HCT116 (cell line): ENCODE measurements around the gene WNT7B. TPM values are rescaled to one million over a fixed set of nuclear protein-coding genes. Genes with fewer than 3 reads are reported as not detected.

Experiments
- ATAC-seq: fragments of 200-7000 bp; cut with Tn5 transposase; 2 replicates; pipeline ENCODE4 v1.9.1; 2020; ENCODE audit warnings: mild to moderate bottlenecking, moderate library complexity
- BruUV-seq: library from RNA; stranded (reverse); fragments of 400-500 nt; replicated peaks from 2 replicates; lab custom pipeline; 2021; lab: Mats Ljungman, UMichigan
- CTCF ChIA-PET: fragments of 300-600 bp; sonication (Branson Sonifier 250); formaldehyde crosslinking; loops from one replicate; lab custom pipeline; 2021; ENCODE audit warnings: antibody characterized with exemption; lab: Charles Lee
- POLR2A ChIA-PET: fragments of 300-600, 350-600 bp; sonication (Branson Sonifier 250); formaldehyde crosslinking; loops from one replicate; lab custom pipeline; 2021; ENCODE audit warnings: antibody characterized with exemption; lab: Charles Lee
- RAD21 ChIA-PET, 2 experiments: fragments of 300-600 bp; sonication (Branson Sonifier 250); formaldehyde crosslinking; loops; one replicate each; lab custom pipeline; 2023; ENCODE audit warnings: low total read pairs in 2 of 2; ENCODE audit not compliant: uncharacterized antibody in 2 of 2, unreplicated experiment in 2 of 2, low non-redundant PET in 1 of 2; lab: Charles Lee
- DNase-seq: peaks from one replicate; pipeline ENCODE4 v3.0.0-alpha.2; 2010; ENCODE audit warnings: low read depth, low spot score
- H2AFZ ChIP-seq: fragments of 200-600 bp; shearing (Covaris generic), sonication (generic); 2 replicates; pipeline ENCODE4 v1.6.1; 2017; ENCODE audit warnings: low read depth, mixed run types, mixed read lengths, antibody characterized with exemption, low read length; ENCODE audit not compliant: poor library complexity, severe bottlenecking
- H3K27ac ChIP-seq: 2 replicates; pipeline ENCODE4 v1.5.1; 2012; ENCODE audit warnings: low read depth, low read length
- H3K27me3 ChIP-seq: fragments of 200-600 bp; sonication (generic); 2 replicates; pipeline ENCODE4 v1.6.1; 2016; ENCODE audit warnings: mixed run types, low read length, mixed read lengths; ENCODE audit not compliant: insufficient read depth
- H3K36me3 ChIP-seq, 2 experiments: fragments of 200-500 bp in 1 of 2; fragments of 200-600 bp in 1 of 2; sonication (Bioruptor generic) in 1 of 2; sonication (generic) in 1 of 2; 2 replicates each; pipeline versions ENCODE4 v1.5.1 to v1.6.1; 2014 to 2016; ENCODE audit warnings: low read length in 2 of 2, inconsistent platforms in 1 of 2, mixed read lengths in 1 of 2, mixed run types in 1 of 2; ENCODE audit not compliant: insufficient read depth in 2 of 2, control insufficient read depth in 1 of 2
- H3K4me1 ChIP-seq, 2 experiments: fragments of 200-600 bp in 1 of 2; sonication (generic) in 1 of 2; 2 replicates each; pipeline versions ENCODE4 v1.5.1 to v1.6.1; 2012 to 2017; ENCODE audit warnings: low read length in 2 of 2, inconsistent platforms in 1 of 2, mild to moderate bottlenecking in 1 of 2, mixed read lengths in 1 of 2, mixed run types in 1 of 2, moderate library complexity in 1 of 2; ENCODE audit not compliant: insufficient read depth in 2 of 2, control insufficient read depth in 1 of 2
- H3K4me2 ChIP-seq: fragments of 200-600 bp; sonication (generic); 2 replicates; pipeline ENCODE4 v1.6.1; 2017; ENCODE audit warnings: mixed run types, low read length, mixed read lengths
- H3K4me3 ChIP-seq, 2 experiments: fragments of 200-600 bp in 1 of 2; sonication (generic) in 1 of 2; replicated peaks in 1 of 2; 2 replicates each; pipeline ENCODE4 v1.5.1; 2011 to 2016; ENCODE audit warnings: low read length in 2 of 2, control low read depth in 1 of 2, low read depth in 1 of 2, mild to moderate bottlenecking in 1 of 2, mixed read lengths in 1 of 2, mixed run types in 1 of 2
- H3K79me2 ChIP-seq: fragments of 200-600 bp; sonication (generic); 2 replicates; pipeline ENCODE4 v1.6.1; 2017; ENCODE audit warnings: mild to moderate bottlenecking, mixed run types, low read length, moderate library complexity, mixed read lengths; ENCODE audit not compliant: insufficient read depth
- H3K9ac ChIP-seq: fragments of 200-600 bp; sonication (generic); 2 replicates; pipeline ENCODE4 v1.6.1; 2016; ENCODE audit warnings: low read length, mixed read lengths
- H3K9me2 ChIP-seq: fragments of 200-600 bp; sonication (generic), shearing (Covaris generic); 2 replicates; pipeline ENCODE4 v1.6.1; 2017; ENCODE audit warnings: mixed run types, mild to moderate bottlenecking, moderate library complexity; ENCODE audit not compliant: insufficient read depth
- H3K9me3 ChIP-seq, 2 experiments: fragments of 200-500 bp in 1 of 2; fragments of 200-600 bp in 1 of 2; sonication (Bioruptor generic) in 1 of 2; sonication (generic) in 1 of 2; 2 replicates each; pipeline ENCODE4 v1.6.1; 2014 to 2017; ENCODE audit warnings: low read length in 2 of 2, mixed read lengths in 2 of 2, inconsistent platforms in 1 of 2, low read depth in 1 of 2, mild to moderate bottlenecking in 1 of 2, mixed run types in 1 of 2, moderate library complexity in 1 of 2; ENCODE audit not compliant: control insufficient read depth in 1 of 2, insufficient read depth in 1 of 2
- H4K20me1 ChIP-seq: fragments of 200-600 bp; sonication (generic), shearing (Covaris generic); 2 replicates; pipeline ENCODE4 v1.6.1; 2017; ENCODE audit warnings: mixed run types, mild to moderate bottlenecking, moderate library complexity; ENCODE audit not compliant: insufficient read depth
- ATF3 ChIP-seq: IDR thresholded peaks from 2 replicates; pipeline ENCODE4 v1.6.1; 2012
- CBX3 ChIP-seq: IDR thresholded peaks from 2 replicates; pipeline ENCODE4 v1.6.1; 2012; ENCODE audit warnings: low read depth
- CEBPB ChIP-seq: IDR thresholded peaks from 2 replicates; pipeline ENCODE4 v1.6.1; 2012; ENCODE audit warnings: low read depth
- EGR1 ChIP-seq: IDR thresholded peaks from 2 replicates; pipeline ENCODE4 v1.6.1; 2012; ENCODE audit warnings: low read depth
- ELF1 ChIP-seq: IDR thresholded peaks from 2 replicates; pipeline ENCODE4 v1.6.1; 2012; ENCODE audit warnings: low read depth, borderline replicate concordance
- EZH2 ChIP-seq: fragments of 200-600 bp; sonication (generic); IDR thresholded peaks from 2 replicates; pipeline ENCODE4 v1.6.1; 2017; ENCODE audit warnings: antibody characterized with exemption, mixed run types
- EZH2phosphoT487 ChIP-seq: fragments of 200-600 bp; IDR thresholded peaks from 2 replicates; pipeline ENCODE4 v1.6.1; 2018; ENCODE audit warnings: antibody characterized with exemption, borderline replicate concordance
- FOSL1 ChIP-seq: IDR thresholded peaks from 2 replicates; pipeline ENCODE4 v1.6.1; 2012; ENCODE audit warnings: low read depth
- JUND ChIP-seq: IDR thresholded peaks from 2 replicates; pipeline ENCODE4 v1.6.1; 2012
- MAX ChIP-seq: IDR thresholded peaks from 2 replicates; pipeline ENCODE4 v1.6.1; 2012
- POLR2AphosphoS5 ChIP-seq: IDR thresholded peaks from 2 replicates; pipeline ENCODE4 v1.6.1; 2011; ENCODE audit warnings: mild to moderate bottlenecking, low read depth, low read length, moderate library complexity
- RAD21 ChIP-seq: IDR thresholded peaks from 2 replicates; pipeline ENCODE4 v1.6.1; 2012; ENCODE audit warnings: low read depth, mild to moderate bottlenecking
- SIN3A ChIP-seq: IDR thresholded peaks from 2 replicates; pipeline ENCODE4 v1.6.1; 2012; ENCODE audit warnings: low read depth
- YY1 ChIP-seq: IDR thresholded peaks from 2 replicates; pipeline ENCODE4 v1.6.1; 2011; ENCODE audit warnings: low read length, low read depth, moderate library complexity, mild to moderate bottlenecking; ENCODE audit not compliant: insufficient replicate concordance; ENCODE audit errors: extremely low read depth
- ZBTB33 ChIP-seq: IDR thresholded peaks from 2 replicates; pipeline ENCODE4 v1.6.1; 2011; ENCODE audit warnings: mild to moderate bottlenecking, low read length, moderate library complexity; ENCODE audit not compliant: insufficient replicate concordance; ENCODE audit errors: extremely low read depth
- intact Hi-C: fragments of 100-400 bp; cut with micrococcal nuclease; formaldehyde crosslinking; loops from 2 replicates; pipeline ENCODE4 v1.10.0; 2022
- total RNA-seq: library from RNA; stranded (reverse); gene quantifications from one replicate; pipeline ENCODE4 v1.2.1, GENCODE V29; 2021; ENCODE audit not compliant: unreplicated experiment

Gene WNT7B
- total RNA-seq, 1 experiment from 2014 or later = 10.5 TPM

GRCh38 chr22:45891471-45891995 lies 85.4 kb downstream of the WNT7B start:
- no peaks in the 10 kb centered on the region for H3K9me2 ChIP-seq
- no peak overlapping the region for H3K4me2 ChIP-seq
- H3K36me3 ChIP-seq = no peaks in the 10 kb centered on the region
- no peak overlapping the region for H3K4me3 ChIP-seq
- no peak overlapping the region for H3K9ac ChIP-seq
- ATAC-seq = no peak
- no peak overlapping the region for H3K27ac ChIP-seq
- H4K20me1 ChIP-seq = no peaks in the 10 kb centered on the region
- no peak for TF ChIP-seq FOSL1
- no peak for TF ChIP-seq POLR2AphosphoS5
- no peak for TF ChIP-seq YY1
- TF ChIP-seq JUND = no peak
- TF ChIP-seq EZH2 = no peak
- TF ChIP-seq ZBTB33 = no peak
- TF ChIP-seq ATF3 = no peak
- TF ChIP-seq, all 23 proteins: peak for 0
- POLR2A ChIA-PET = no interaction called here
- BruUV-seq = no TSS peak
- Histone ChIP-seq H2AFZ (no peak overlapping the region), H3K79me2 (no peaks in the 10 kb centered on the region), H3K9me3 (no peaks in the 10 kb centered on the region), H3K4me1 (peaks cover 4 to 14% of the 10 kb centered on the region in 2 experiments; a peak in 3 of 4 replicates), H3K27me3 (no peaks in the 10 kb centered on the region)
- intact Hi-C loops = no loop called here
- CTCF ChIA-PET = no interaction called here
- DNase-seq = no peak
- RAD21 ChIA-PET = no interaction called here

- H3K27me3 ChIP-seq = no peaks in the 10 kb centered on the region
- H2AFZ ChIP-seq = no peak overlapping the region
- H3K9ac ChIP-seq = no peak overlapping the region
- ChIA-PET POLR2A (no interaction called here), CTCF (no interaction called here), RAD21 (no interaction called here)
- BruUV-seq = no TSS peak
- H4K20me1 ChIP-seq = no peaks in the 10 kb centered on the region
- ATAC-seq (no peak), DNase-seq (no peak)
- no peaks in the 10 kb centered on the region for H3K9me3 ChIP-seq
- H3K4me2 ChIP-seq = no peak overlapping the region
- no peaks in the 10 kb centered on the region for H3K9me2 ChIP-seq
- no peaks in the 10 kb centered on the region for H3K36me3 ChIP-seq
- intact Hi-C loops = no loop called here
- peaks cover 0 to 10% of the 10 kb centered on the region in 2 experiments; a peak in 2 of 4 replicates for H3K4me1 ChIP-seq
- H3K79me2 ChIP-seq = no peaks in the 10 kb centered on the region
- no peak overlapping the region for H3K4me3 ChIP-seq
- TF ChIP-seq EZH2phosphoT487 (no peak), EGR1 (no peak), ATF3 (no peak), YY1 (no peak), CBX3 (no peak), MAX (no peak), RAD21 (no peak), POLR2AphosphoS5 (no peak), SIN3A (no peak), CEBPB (no peak), EZH2 (no peak), ELF1 (no peak)
- no peak overlapping the region for H3K27ac ChIP-seq
Observed at GRCh38 chr22:45891021-45891421, 85.9 kb downstream of the WNT7B start.
